ENCODE results near the gene HS6ST2. TPM values are rescaled to one million over a fixed set of nuclear protein-coding genes. Genes with fewer than 3 reads are reported as not detected.
A peak's percentile ranks its signal among the peaks of the same experiment; 100 is the strongest.

The HS6ST2 gene
- total and polyA plus RNA-seq, 2 donors from 2014 or later = 2.0 to 11.9 TPM

GRCh38 chrX:132692526-132692925 is 265.9 kb downstream of the HS6ST2 start:
- FAIRE-seq (no peak), DNase-seq (no peak)
- Histone ChIP-seq H3K4me1 (ENCODE audit: control insufficient read depth in 2 of 3, insufficient read depth in 2 of 3, low read depth in 1 of 3, low read length in 3 of 3) (no peaks in the 10 kb centered on the region), H3K27me3 (ENCODE audit: control insufficient read depth, insufficient read depth, low read length) (peaks cover 8% of the 10 kb centered on the region), H3K36me3 (ENCODE audit: control insufficient read depth in 2 of 3, insufficient read depth in 3 of 3, low read length in 3 of 3) (no peaks in the 10 kb centered on the region), H3K27ac (ENCODE audit: low read depth in 2 of 2, low read length in 2 of 2) (no peak overlapping the region), H3K4me3 (ENCODE audit: low read length in 3 of 3) (no peak overlapping the region), H3K9ac (ENCODE audit: low read length in 3 of 3) (no peak overlapping the region), H3K9me3 (ENCODE audit: control insufficient read depth in 2 of 3, insufficient read depth in 1 of 3, low read length in 3 of 3) (no peaks in the 10 kb centered on the region)
- intact Hi-C loops (cut with DNase I) = no loop called here
- TF ChIP-seq CTCF (IDR thresholded peaks at IDR 0.05; ENCODE audit: borderline replicate concordance, extremely low read depth, insufficient read depth) = no peak

GRCh38 chrX:132692066-132692465 is 266.4 kb downstream of the HS6ST2 start:
- Histone ChIP-seq H3K27ac (ENCODE audit: low read depth in 2 of 2, low read length in 2 of 2) (no peak overlapping the region), H3K36me3 (ENCODE audit: control insufficient read depth in 2 of 3, insufficient read depth in 3 of 3, low read length in 3 of 3) (no peaks in the 10 kb centered on the region), H3K27me3 (ENCODE audit: control insufficient read depth, insufficient read depth, low read length) (peaks cover 8% of the 10 kb centered on the region), H3K4me3 (ENCODE audit: low read length in 3 of 3) (no peak overlapping the region), H3K9ac (ENCODE audit: low read length in 3 of 3) (no peak overlapping the region), H3K4me1 (ENCODE audit: control insufficient read depth in 2 of 3, insufficient read depth in 2 of 3, low read depth in 1 of 3, low read length in 3 of 3) (no peaks in the 10 kb centered on the region), H3K9me3 (ENCODE audit: control insufficient read depth in 2 of 3, insufficient read depth in 1 of 3, low read length in 3 of 3) (no peaks in the 10 kb centered on the region)
- FAIRE-seq = no peak
- no peak for TF ChIP-seq CTCF (IDR thresholded peaks at IDR 0.05; ENCODE audit: borderline replicate concordance, extremely low read depth, insufficient read depth)
- intact Hi-C loops (cut with DNase I) = no loop called here
- DNase-seq = no peak

DNA sequence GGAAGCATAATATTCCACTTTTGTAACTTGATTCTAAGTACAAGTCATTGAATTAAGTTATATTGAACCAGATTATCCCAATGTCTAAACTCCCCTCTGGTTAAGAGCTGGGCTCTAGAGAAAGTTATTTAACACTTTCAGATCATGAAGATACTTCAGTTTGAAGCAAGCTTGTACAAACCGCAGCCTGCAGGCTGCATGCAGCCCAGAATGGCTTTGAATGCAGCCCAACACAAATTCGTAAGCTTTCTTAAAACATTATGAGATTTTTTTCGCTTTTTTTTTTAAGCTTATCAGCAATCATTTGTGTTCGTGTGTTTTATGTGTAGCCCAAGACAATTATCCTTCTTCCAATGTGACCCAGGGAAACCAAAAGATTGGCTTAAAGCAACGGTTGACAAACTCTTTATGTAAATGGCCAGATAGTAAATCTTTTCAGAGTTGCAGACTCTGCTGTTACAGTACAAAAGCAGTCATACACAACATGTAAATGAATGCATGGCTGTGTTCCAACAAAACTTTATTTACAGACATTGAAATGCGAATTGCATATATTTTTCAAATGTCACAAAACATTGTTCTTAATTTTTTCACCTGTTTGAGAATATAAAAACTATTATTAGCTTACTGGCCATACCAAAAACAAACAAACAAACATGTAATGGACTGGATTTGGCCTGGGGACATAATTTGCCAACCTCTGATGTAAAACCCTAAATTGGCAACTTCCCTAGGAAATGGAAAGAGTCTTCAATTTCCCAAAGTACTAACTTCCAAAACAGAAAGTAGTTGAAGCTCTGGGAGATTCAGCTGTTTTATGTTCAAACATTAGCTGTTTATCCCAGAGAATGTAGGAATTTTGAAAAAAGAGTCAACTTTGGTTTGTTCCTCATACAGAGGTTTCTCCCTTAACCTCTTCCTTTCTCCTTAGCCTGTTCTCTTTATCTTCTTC is 268.5 kb downstream of the HS6ST2 start:
- FAIRE-seq (no peak), DNase-seq (peak in 2 of 5 donors; percentile 11 to 14)
- Histone ChIP-seq H3K4me1 (ENCODE audit: control insufficient read depth in 2 of 3, insufficient read depth in 2 of 3, low read depth in 1 of 3, low read length in 3 of 3) (no peaks in the 10 kb centered on the region), H3K9me3 (ENCODE audit: control insufficient read depth in 2 of 3, insufficient read depth in 1 of 3, low read length in 3 of 3) (no peaks in the 10 kb centered on the region), H3K4me3 (ENCODE audit: low read length in 3 of 3) (no peak overlapping the region), H3K27me3 (ENCODE audit: control insufficient read depth, insufficient read depth, low read length) (peaks cover 5% of the 10 kb centered on the region), H3K9ac (ENCODE audit: low read length in 3 of 3) (no peak overlapping the region), H3K36me3 (ENCODE audit: control insufficient read depth in 2 of 3, insufficient read depth in 3 of 3, low read length in 3 of 3) (no peaks in the 10 kb centered on the region), H3K27ac (ENCODE audit: low read depth in 2 of 2, low read length in 2 of 2) (no peak overlapping the region)
- TF ChIP-seq CTCF (IDR thresholded peaks at IDR 0.05; ENCODE audit: borderline replicate concordance, extremely low read depth, insufficient read depth) = no peak
- intact Hi-C loops (cut with DNase I) = no loop called here
